Activated CD8-positive, alpha-beta memory T cell treated with anti-CD3 and anti-CD28 coated beads for 48 hours (primary cell): ENCODE results near the gene PBX2.
"Not testable (repeated sequence)": the region's sequence is repeated elsewhere in the genome, so short reads cannot be mapped to it uniquely, and the experiment has no call there.

Source experiments
- DNase-seq, 3 experiments: peaks; one replicate each; pipeline ENCODE4 v3.0.0-alpha.2; 2020; ENCODE audit warnings: low read depth in 2 of 3, low spot score in 2 of 3

PBX2 gene

GRCh38 chr6:32203426-32204267, 13.6 kb upstream of the PBX2 start:
- DNase-seq = no peak

GRCh38 chr6:32202186-32202585, 12.2 kb upstream of the PBX2 start:
- no peak for DNase-seq

GRCh38 chr6:32200711-32201475, 10.9 kb upstream of the PBX2 start:
- no peak for DNase-seq

GRCh38 chr6:32198866-32199265, 8.9 kb upstream of the PBX2 start:
- no peak for DNase-seq

GRCh38 chr6:32198345-32198696, 8.3 kb upstream of the PBX2 start:
- DNase-seq = no peak

GRCh38 chr6:32196682-32197616, 6.9 kb upstream of the PBX2 start:
- DNase-seq = no peak

GRCh38 chr6:32195902-32196681, 6.1 kb upstream of the PBX2 start:
- DNase-seq = peak in 2 of 3 experiments; percentile 52 to 53

- DNase-seq = peak; percentile 99 to 100 (median 100)
These were observed 5.6 kb upstream of the PBX2 start for GRCh38 chr6:32195652-32195901.

- DNase-seq = no peak
These were observed 5.0 kb upstream of the PBX2 start for GRCh38 chr6:32194825-32195651.

GRCh38 chr6:32194388-32194787, 4.4 kb upstream of the PBX2 start:
- DNase-seq = no peak

GRCh38 chr6:32193096-32193495, 3.1 kb upstream of the PBX2 start:
- DNase-seq = not testable (repeated sequence)

GRCh38 chr6:32192608-32193039, 2.6 kb upstream of the PBX2 start, which contains the start of gene GPSM3:
Gene GPSM3 (minus strand): TSS chr6:32192643. CDS start chr6:32192513, 130 bp downstream.
- DNase-seq = no peak

GRCh38 chr6:32191696-32192607, 1.9 kb upstream of the PBX2 start:
- no peak for DNase-seq

- no peak for DNase-seq
These were observed 1.1 kb upstream of the PBX2 start for GRCh38 chr6:32190911-32191677.

- no peak for DNase-seq
These were observed 304 bp downstream of the PBX2 start for GRCh38 chr6:32189742-32190053.

GRCh38 chr6:32189069-32189741, 797 bp downstream of the PBX2 start:
- DNase-seq = no peak

- no peak for DNase-seq
These were observed 1.5 kb downstream of the PBX2 start for GRCh38 chr6:32188381-32189068.
